IMR-90 (cell line): ENCODE measurements around the gene KAZN. TPM values are rescaled to one million over a fixed set of nuclear protein-coding genes. Genes with fewer than 3 reads are reported as not detected.

Experiments used
- ATAC-seq: fragments of 200-7000 bp; cut with Tn5 transposase; 2 replicates; pipeline ENCODE4 v1.9.1; 2020; ENCODE audit warnings: low read depth, mild to moderate bottlenecking, moderate library complexity
- BruUV-seq: library from RNA; stranded (reverse); fragments of 400-500 nt; replicated peaks from 2 replicates; lab custom pipeline; 2021; lab: Mats Ljungman, UMichigan
- CTCF ChIA-PET: fragments of 300-600 bp; formaldehyde crosslinking; extraction: SDS; loops from one replicate; lab custom pipeline; 2021; ENCODE audit warnings: antibody characterized with exemption; lab: Yijun Ruan, JAX
- POLR2A ChIA-PET: fragments of 300-600 bp; sonication (Branson Sonifier 250); formaldehyde crosslinking; loops from one replicate; lab custom pipeline; 2022; ENCODE audit warnings: antibody characterized with exemption; ENCODE audit not compliant: unreplicated experiment; lab: Charles Lee
- DNase-seq: peaks from one replicate; pipeline ENCODE4 v3.0.0; 2013
- H2AFZ ChIP-seq: replicated peaks from 2 replicates; pipeline ENCODE3; 2013; ENCODE audit warnings: low read length, mild to moderate bottlenecking; ENCODE audit not compliant: poor library complexity
- H2AK5ac ChIP-seq: 2 replicates; pipeline ENCODE4 v1.6.1; 2013; ENCODE audit warnings: low read depth, low read length, inconsistent platforms
- H2AK9ac ChIP-seq: replicated peaks from 2 replicates; pipeline ENCODE3; 2013; ENCODE audit warnings: mild to moderate bottlenecking, low read depth, low read length, moderate library complexity; ENCODE audit not compliant: poor library complexity
- H2BK120ac ChIP-seq: 2 replicates; pipeline ENCODE4 v1.6.1; 2013; ENCODE audit warnings: low read depth, low read length, inconsistent platforms
- H2BK15ac ChIP-seq: 3 replicates; pipeline ENCODE4 v1.6.1; 2013; ENCODE audit warnings: low read depth, low read length, inconsistent platforms
- H2BK20ac ChIP-seq: 2 replicates; pipeline ENCODE4 v1.6.1; 2013; ENCODE audit warnings: low read depth, mild to moderate bottlenecking, inconsistent platforms, low read length, moderate library complexity
- H2BK5ac ChIP-seq: 2 replicates; pipeline ENCODE4 v1.6.1; 2013; ENCODE audit warnings: mild to moderate bottlenecking, low read depth, low read length, inconsistent platforms; ENCODE audit not compliant: poor library complexity, severe bottlenecking
- H3K14ac ChIP-seq: replicated peaks from 2 replicates; pipeline ENCODE4 v1.6.1; 2013; ENCODE audit warnings: low read depth, low read length, inconsistent platforms
- H3K18ac ChIP-seq: 2 replicates; pipeline ENCODE4 v1.6.1; 2013; ENCODE audit warnings: low read depth, low read length, control low read depth
- H3K23ac ChIP-seq: 2 replicates; pipeline ENCODE4 v1.6.1; 2013; ENCODE audit warnings: low read depth, low read length, inconsistent platforms
- H3K27ac ChIP-seq: 2 replicates; pipeline ENCODE4 v1.5.1; 2013; ENCODE audit warnings: mild to moderate bottlenecking, control low read depth, low read length; ENCODE audit not compliant: insufficient read depth
- H3K27me3 ChIP-seq: 2 replicates; pipeline ENCODE4 v1.6.1; 2013; ENCODE audit warnings: low read length; ENCODE audit not compliant: control insufficient read depth, insufficient read depth
- H3K36me3 ChIP-seq: 2 replicates; pipeline ENCODE4 v1.6.1; 2013; ENCODE audit warnings: low read length, mixed read lengths; ENCODE audit not compliant: control insufficient read depth, insufficient read depth
- H3K4ac ChIP-seq: 2 replicates; pipeline ENCODE4 v1.6.1; 2013; ENCODE audit warnings: low read depth, low read length, inconsistent platforms
- H3K4me1 ChIP-seq: 2 replicates; pipeline ENCODE4 v1.6.1; 2013; ENCODE audit warnings: low read length, mixed read lengths; ENCODE audit not compliant: control insufficient read depth, insufficient read depth
- H3K4me2 ChIP-seq: 2 replicates; pipeline ENCODE4 v1.6.1; 2013; ENCODE audit warnings: low read depth, mild to moderate bottlenecking, control low read depth, low read length, moderate library complexity
- H3K4me3 ChIP-seq: 2 replicates; pipeline ENCODE4 v1.5.1; 2013; ENCODE audit warnings: low read depth, mild to moderate bottlenecking, control low read depth, low read length, moderate library complexity; ENCODE audit not compliant: insufficient read depth
- H3K56ac ChIP-seq: 2 replicates; pipeline ENCODE4 v1.6.1; 2013; ENCODE audit warnings: low read length, inconsistent platforms; ENCODE audit not compliant: insufficient read depth; ENCODE audit errors: extremely low read depth
- H3K79me1 ChIP-seq, 2 experiments: 2 replicates each; pipeline ENCODE4 v1.6.1; 2013; ENCODE audit warnings: low read length in 2 of 2, inconsistent platforms in 1 of 2, low read depth in 1 of 2
- H3K9ac ChIP-seq: 2 replicates; pipeline ENCODE4 v1.6.1; 2013; ENCODE audit warnings: low read depth, low read length, control low read depth
- H3K9me1 ChIP-seq: 2 replicates; pipeline ENCODE4 v1.6.1; 2013; ENCODE audit warnings: low read length, inconsistent platforms; ENCODE audit not compliant: insufficient read depth
- H3K9me3 ChIP-seq: 2 replicates; pipeline ENCODE4 v1.6.1; 2013; ENCODE audit warnings: low read length; ENCODE audit not compliant: control insufficient read depth, insufficient read depth
- H4K20me1 ChIP-seq: 2 replicates; pipeline ENCODE4 v1.6.1; 2013; ENCODE audit warnings: low read length, inconsistent platforms; ENCODE audit not compliant: insufficient read depth
- H4K5ac ChIP-seq: 2 replicates; pipeline ENCODE4 v1.6.1; 2013; ENCODE audit warnings: mild to moderate bottlenecking, low read depth, low read length, control low read depth
- H4K8ac ChIP-seq, 2 experiments: 2 replicates each; pipeline ENCODE4 v1.6.1; 2013; ENCODE audit warnings: low read depth in 2 of 2, low read length in 2 of 2, control low read depth in 1 of 2, inconsistent platforms in 1 of 2
- H4K91ac ChIP-seq: 2 replicates; pipeline ENCODE4 v1.6.1; 2013; ENCODE audit warnings: low read depth, low read length, inconsistent platforms; ENCODE audit not compliant: insufficient read depth
- MAZ ChIP-seq: IDR thresholded peaks from 2 replicates; pipeline ENCODE4 v1.6.1; 2012; ENCODE audit warnings: low read depth, mild to moderate bottlenecking, low read length, improper control_type of control experiment, moderate library complexity, borderline replicate concordance
- MXI1 ChIP-seq: IDR thresholded peaks from 2 replicates; pipeline ENCODE4 v1.6.1; 2012; ENCODE audit warnings: low read depth, mild to moderate bottlenecking, low read length, moderate library complexity, borderline replicate concordance
- POLR2A ChIP-seq: IDR thresholded peaks from 2 replicates; pipeline ENCODE4 v1.6.1; 2012; ENCODE audit warnings: mild to moderate bottlenecking, low read depth, low read length
- RCOR1 ChIP-seq: IDR thresholded peaks from 2 replicates; pipeline ENCODE4 v1.6.1; 2012; ENCODE audit warnings: mild to moderate bottlenecking, low read length, improper control_type of control experiment; ENCODE audit not compliant: insufficient replicate concordance
- RFX5 ChIP-seq: IDR thresholded peaks from 2 replicates; pipeline ENCODE4 v1.8.0; 2012; ENCODE audit warnings: low read depth, mild to moderate bottlenecking, low read length, moderate library complexity
- WGBS, 2 experiments: methylation state at CpG; one replicate each; pipeline versions ENCODE4 v1.1.5 to v1.1.7; 2013; ENCODE audit warnings: missing lambda C conversion rate in 2 of 2; ENCODE audit not compliant: insufficient read length in 1 of 2; ENCODE audit errors: extremely low coverage in 2 of 2; 5-methylcytosine and 5-hydroxymethylcytosine counted together
- dilution Hi-C: fragments of 300-500 bp; cut with HindIII; formaldehyde crosslinking; loops from one replicate; pipeline ENCODE4 v1.14.3; 2018; ENCODE audit warnings: low sequenced_read_pairs; ENCODE audit not compliant: unreplicated experiment
- in situ Hi-C: fragments of 300-500 bp; cut with MboI; formaldehyde crosslinking; loops from 3 replicates; pipeline ENCODE4 v1.14.3; 2019; ENCODE audit warnings: low sequenced_read_pairs, inconsistent platforms, mixed read lengths
- intact Hi-C: fragments of 100-400 bp; cut with micrococcal nuclease; formaldehyde crosslinking; loops from 2 replicates; pipeline ENCODE4 v1.10.0; 2022
- polyA plus RNA-seq, 3 experiments: library from polyadenylated mRNA; depleted of rRNA; stranded (reverse); fragments of >200 nt; gene quantifications; 2 replicates each; pipeline ENCODE4 v1.2.3, GENCODE V29; 2012; ENCODE audit warnings: low replicate concordance in 1 of 3
- total RNA-seq: library from RNA; depleted of rRNA; stranded (reverse); fragments of >200 nt; gene quantifications from 2 replicates; pipeline ENCODE4 v1.2.3, GENCODE V29; 2012

The KAZN gene
- total and polyA plus RNA-seq, 2 of the 4 experiments (the other 2 are of a cell fraction) = 5.2 to 10.5 TPM

DNA sequence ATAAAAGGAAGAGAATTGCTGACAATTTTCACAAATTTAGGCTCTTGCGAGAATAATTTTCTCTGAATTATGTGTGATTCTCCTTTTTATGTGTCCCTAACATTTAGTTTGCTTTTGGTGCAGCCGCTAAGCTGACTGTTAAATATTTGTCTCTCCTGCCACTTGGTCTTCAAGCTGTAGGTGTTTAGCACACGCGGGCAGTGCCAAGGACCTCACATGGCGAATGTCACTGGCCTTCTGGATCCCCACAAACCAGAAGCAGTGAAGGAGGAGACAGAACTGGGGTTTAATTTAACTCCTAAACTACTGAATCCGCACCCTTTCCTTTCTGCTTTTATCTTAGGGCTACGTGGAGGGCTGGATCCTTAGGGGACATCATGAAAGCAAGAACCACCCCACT lies 120.0 kb downstream of the KAZN start:
- no TSS peak for BruUV-seq
- in situ Hi-C loops = no loop called here
- no CpG with 5 or more reads among the region's 7 CpGs for WGBS, 2 experiments

More for the DNA sequence above, 120.0 kb downstream of the KAZN start:
- ChIA-PET POLR2A (no interaction called here), CTCF (no interaction called here)
- no peak overlapping the region for H2AK5ac ChIP-seq
- H2BK120ac ChIP-seq = no peak overlapping the region
- no peak overlapping the region for H3K18ac ChIP-seq
- H3K27me3 ChIP-seq = peaks cover 2% of the 10 kb centered on the region; the same call in 1 of the 2 replicates
- ATAC-seq = no peak
- H3K4ac ChIP-seq = no peak overlapping the region
- H3K9ac ChIP-seq = no peak overlapping the region
- H2AK9ac ChIP-seq = no peak overlapping the region
- no peak overlapping the region for H2BK20ac ChIP-seq
- no peak overlapping the region for H3K56ac ChIP-seq
- H4K91ac ChIP-seq = no peak overlapping the region
- no peaks in the 10 kb centered on the region for H3K9me3 ChIP-seq
- no peaks in the 10 kb centered on the region for H3K9me1 ChIP-seq
- intact Hi-C loops (no loop called here), dilution Hi-C loops (no loop called here)
- no peak overlapping the region for H3K27ac ChIP-seq
- no peak overlapping the region for H2AFZ ChIP-seq
- H3K4me3 ChIP-seq = no peak overlapping the region
- TF ChIP-seq MXI1 (no peak), POLR2A (no peak), MAZ (no peak), RFX5 (no peak), RCOR1 (no peak)
- H2BK5ac ChIP-seq = no peak overlapping the region
- H3K79me1 ChIP-seq = no peaks in the 10 kb centered on the region
- no peak overlapping the region for H3K14ac ChIP-seq
- no peak overlapping the region for H4K5ac ChIP-seq
- no peak overlapping the region for H3K23ac ChIP-seq
- no peaks in the 10 kb centered on the region for H3K36me3 ChIP-seq
- H2BK15ac ChIP-seq = no peak overlapping the region
- no peaks in the 10 kb centered on the region for H4K20me1 ChIP-seq
- no peak for DNase-seq
- no peaks in the 10 kb centered on the region for H3K4me1 ChIP-seq
- no peak overlapping the region for H4K8ac ChIP-seq
- H3K4me2 ChIP-seq = no peak overlapping the region
